ENCODE results near the gene HDAC6.

GRCh38 chrX:48854898-48855297, 53.0 kb downstream of the HDAC6 start:
- TF ChIP-seq CTCF (IDR thresholded peaks at IDR 0.05; ENCODE audit: insufficient read depth, low read length) = no peak
- no peak for TF ChIP-seq REST (IDR thresholded peaks at IDR 0.05; ENCODE audit: insufficient replicate concordance, low read depth)
- no peak for TF ChIP-seq POLR2AphosphoS5 (IDR thresholded peaks at IDR 0.05; ENCODE audit: low read depth)
- TF ChIP-seq SPI1 (IDR thresholded peaks at IDR 0.05; ENCODE audit: borderline replicate concordance, low read depth) = no peak
- no peak for TF ChIP-seq GABPA (IDR thresholded peaks at IDR 0.05; ENCODE audit: low read depth)
